K562 (cell line): ENCODE results near the gene KLK3. TPM values are rescaled to one million over a fixed set of nuclear protein-coding genes. Genes with fewer than 3 reads are reported as not detected.

Source experiments
- CHD2 ChIP-seq: IDR thresholded peaks from 2 replicates; pipeline ENCODE4 v1.6.1; 2011; ENCODE audit warnings: low read depth, low read length
- DPF2 ChIP-seq: fragments of 450-650 bp; IDR thresholded peaks from 2 replicates; pipeline ENCODE4 v1.6.1; 2016
- ETV6 ChIP-seq, 3 experiments: fragments of 150-350 bp in 1 of 3; sonication (generic) in 1 of 3; formaldehyde crosslinking in 1 of 3; IDR thresholded peaks; 2 replicates each; pipeline versions ENCODE4 v1.6.1 to v1.8.0; 2014 to 2022; ENCODE audit warnings: borderline replicate concordance in 2 of 3, low read depth in 2 of 3, antibody characterized with exemption in 1 of 3, low read length in 1 of 3, mild to moderate bottlenecking in 1 of 3, missing genetic modification reagents in 1 of 3
- HDAC1 ChIP-seq, 2 experiments: fragments of 450-650 bp; IDR thresholded peaks; 2 replicates each; pipeline ENCODE4 v1.6.1; 2016 to 2017; ENCODE audit warnings: inconsistent platforms in 1 of 2, mild to moderate bottlenecking in 1 of 2, moderate library complexity in 1 of 2
- HMGN3 ChIP-seq: IDR thresholded peaks from 2 replicates; pipeline ENCODE4 v1.6.1; 2011; ENCODE audit warnings: borderline replicate concordance, low read depth, mild to moderate bottlenecking, mixed read lengths, low read length; ENCODE audit not compliant: insufficient read length; ENCODE audit errors: extremely low read depth
- NEUROD1 ChIP-seq: fragments of 150-350 bp; IDR thresholded peaks from 2 replicates; pipeline ENCODE4 v1.6.1; 2014; ENCODE audit warnings: borderline replicate concordance, low read length, low read depth; ENCODE audit not compliant: partially characterized antibody
- POLR2AphosphoS5 ChIP-seq: IDR thresholded peaks from 2 replicates; pipeline ENCODE4 v1.6.1; 2011; ENCODE audit warnings: mild to moderate bottlenecking, low read depth, low read length, moderate library complexity; ENCODE audit not compliant: control insufficient read depth, insufficient read depth
- POU5F1 ChIP-seq: fragments of 150-350 bp; IDR thresholded peaks from 2 replicates; pipeline ENCODE4 v1.6.1; 2014; ENCODE audit warnings: borderline replicate concordance, low read length, low read depth, mild to moderate bottlenecking; ENCODE audit not compliant: partially characterized antibody
- SMARCA5 ChIP-seq: fragments of 450-650 bp; IDR thresholded peaks from 2 replicates; pipeline ENCODE4 v1.6.1; 2016
- ZC3H11A ChIP-seq: IDR thresholded peaks from 2 replicates; pipeline ENCODE4 v1.6.1; 2012; ENCODE audit warnings: low read depth, low read length, improper control_type of control experiment
- ZNF121 ChIP-seq: sonication (generic); formaldehyde crosslinking; conservative IDR thresholded peaks from 2 replicates; pipeline ENCODE4 v1.8.0; 2022; ENCODE audit warnings: missing genetic modification reagents
- ZNF347 ChIP-seq: fragments of 450-650 bp; formaldehyde crosslinking; IDR thresholded peaks from 2 replicates; pipeline ENCODE4 v1.4.0; 2020; ENCODE audit warnings: low read depth, mild to moderate bottlenecking, moderate library complexity
- polyA plus RNA-seq, 8 experiments: library from polyadenylated mRNA; depleted of rRNA in 4 of 8; stranded (reverse) in 5 of 8; unstranded in 3 of 8; fragments of >200 nt; fragmentation: Nextera tagmentation in 2 of 8; fragmentation: Illumina TruSeq in 1 of 8; extraction: Ambion mirVana in 2 of 8; extraction: Trizol in 1 of 8; gene quantifications; 2 replicates each; pipeline versions ENCODE4 v1.2.1 to v1.2.3, GENCODE V29; 2011 to 2014; ENCODE audit warnings: inconsistent platforms in 1 of 8, missing spikeins in 1 of 8
- total RNA-seq, 7 experiments: library from RNA; depleted of rRNA in 6 of 7; stranded (reverse); fragments of >200 nt in 6 of 7; fragmentation: Illumina TruSeq in 2 of 7; extraction: Trizol in 2 of 7; gene quantifications; 2 replicates each; pipeline versions ENCODE4 v1.2.1 to v1.2.3, GENCODE V29; 2011 to 2021; ENCODE audit warnings: low replicate concordance in 1 of 7
- TF ChIP-seq, protein P1 (sequence below): fragments of 250-450 bp; sonication (Bioruptor Pico); IDR thresholded peaks from 2 replicates; pipeline ENCODE4 v1.5.0; 2022; ENCODE audit warnings: mild to moderate bottlenecking
- TF ChIP-seq, protein P2 (sequence below): fragments of 450-650 bp; formaldehyde crosslinking; conservative IDR thresholded peaks from 2 replicates; pipeline ENCODE4 v1.4.0; 2022; ENCODE audit warnings: mild to moderate bottlenecking, missing genetic modification characterization
- TF ChIP-seq, protein P3 (sequence below): fragments of 450-650 bp; IDR thresholded peaks from 2 replicates; pipeline ENCODE4 v1.7.0; 2016; ENCODE audit warnings: borderline replicate concordance
- TF ChIP-seq, protein P4 (sequence below): fragments of 250-450 bp; sonication (Bioruptor Pico); IDR thresholded peaks from 2 replicates; pipeline ENCODE4 v1.8.0; 2022; ENCODE audit warnings: inconsistent platforms, mild to moderate bottlenecking, moderate library complexity, borderline replicate concordance

The KLK3 gene
- total and polyA plus RNA-seq, 9 of the 15 experiments (the other 6 are each of a cell fraction or from before 2014, with no cell fraction given): not detected

DNA sequence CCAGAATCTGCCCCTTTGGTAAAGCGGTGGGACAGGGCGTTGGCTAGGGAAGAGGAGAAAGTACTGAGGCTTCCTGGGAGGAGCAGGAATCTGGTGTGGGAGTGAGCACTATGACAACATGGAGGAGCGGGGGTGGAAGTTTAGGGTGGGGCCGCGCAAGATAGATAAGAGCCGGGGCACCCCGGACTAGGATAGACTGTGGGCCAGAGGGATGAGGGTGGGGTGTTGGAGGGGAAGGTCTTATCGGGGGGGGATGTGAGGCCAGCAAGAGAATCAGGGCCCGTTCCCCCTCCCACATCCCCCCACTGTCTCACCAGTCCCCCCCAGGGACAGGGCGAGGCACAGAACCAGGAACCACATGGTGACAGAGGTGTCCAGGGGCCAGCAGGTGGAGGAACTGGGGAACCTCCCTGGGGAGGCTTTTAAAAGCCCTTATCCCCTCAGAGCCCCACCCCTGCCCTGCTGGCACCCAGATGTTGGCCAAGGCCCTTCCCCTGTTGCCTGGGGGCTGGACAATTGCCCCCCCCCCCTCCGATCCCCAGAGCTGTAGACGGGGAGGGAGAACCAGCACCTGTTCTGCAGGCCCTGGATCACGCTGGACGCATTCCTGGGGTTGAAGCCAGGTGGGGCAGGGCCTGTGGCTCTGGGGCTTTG, 31.2 kb upstream of the KLK3 start, which contains the start of gene KLK1 (continued):
- TF ChIP-seq ZNF121 (CRISPR knock-in tag) (no peak), HDAC1 (IDR thresholded peaks at IDR 0.05) (0 out of 4 replicates have a peak, but pooled peaks of 1 of the 2 experiments have one; percentile 29), POU5F1 (no peak), CHD2 (no peak), DPF2 (peak; percentile 78), ZNF347 (no peak), POLR2AphosphoS5 (no peak), ETV6 (IDR thresholded peaks at IDR 0.05; ENCODE audit: borderline replicate concordance in 1 of 2, low read depth in 2 of 2, low read length in 1 of 2) (no peak), ETV6 (CRISPR knock-in tag; IDR thresholded peaks at IDR 0.05; ENCODE audit: borderline replicate concordance) (no peak), ZC3H11A (no peak), SMARCA5 (no peak), HMGN3 (no peak), NEUROD1 (peak; percentile 51)
- TF ChIP-seq, protein P1, sequence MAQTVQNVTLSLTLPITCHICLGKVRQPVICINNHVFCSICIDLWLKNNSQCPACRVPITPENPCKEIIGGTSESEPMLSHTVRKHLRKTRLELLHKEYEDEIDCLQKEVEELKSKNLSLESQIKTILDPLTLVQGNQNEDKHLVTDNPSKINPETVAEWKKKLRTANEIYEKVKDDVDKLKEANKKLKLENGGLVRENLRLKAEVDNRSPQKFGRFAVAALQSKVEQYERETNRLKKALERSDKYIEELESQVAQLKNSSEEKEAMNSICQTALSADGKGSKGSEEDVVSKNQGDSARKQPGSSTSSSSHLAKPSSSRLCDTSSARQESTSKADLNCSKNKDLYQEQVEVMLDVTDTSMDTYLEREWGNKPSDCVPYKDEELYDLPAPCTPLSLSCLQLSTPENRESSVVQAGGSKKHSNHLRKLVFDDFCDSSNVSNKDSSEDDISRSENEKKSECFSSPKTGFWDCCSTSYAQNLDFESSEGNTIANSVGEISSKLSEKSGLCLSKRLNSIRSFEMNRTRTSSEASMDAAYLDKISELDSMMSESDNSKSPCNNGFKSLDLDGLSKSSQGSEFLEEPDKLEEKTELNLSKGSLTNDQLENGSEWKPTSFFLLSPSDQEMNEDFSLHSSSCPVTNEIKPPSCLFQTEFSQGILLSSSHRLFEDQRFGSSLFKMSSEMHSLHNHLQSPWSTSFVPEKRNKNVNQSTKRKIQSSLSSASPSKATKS: no peak
- TF ChIP-seq, protein P2, sequence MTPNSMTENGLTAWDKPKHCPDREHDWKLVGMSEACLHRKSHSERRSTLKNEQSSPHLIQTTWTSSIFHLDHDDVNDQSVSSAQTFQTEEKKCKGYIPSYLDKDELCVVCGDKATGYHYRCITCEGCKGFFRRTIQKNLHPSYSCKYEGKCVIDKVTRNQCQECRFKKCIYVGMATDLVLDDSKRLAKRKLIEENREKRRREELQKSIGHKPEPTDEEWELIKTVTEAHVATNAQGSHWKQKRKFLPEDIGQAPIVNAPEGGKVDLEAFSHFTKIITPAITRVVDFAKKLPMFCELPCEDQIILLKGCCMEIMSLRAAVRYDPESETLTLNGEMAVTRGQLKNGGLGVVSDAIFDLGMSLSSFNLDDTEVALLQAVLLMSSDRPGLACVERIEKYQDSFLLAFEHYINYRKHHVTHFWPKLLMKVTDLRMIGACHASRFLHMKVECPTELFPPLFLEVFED (CRISPR knock-in tag): no peak
- TF ChIP-seq, protein P3, sequence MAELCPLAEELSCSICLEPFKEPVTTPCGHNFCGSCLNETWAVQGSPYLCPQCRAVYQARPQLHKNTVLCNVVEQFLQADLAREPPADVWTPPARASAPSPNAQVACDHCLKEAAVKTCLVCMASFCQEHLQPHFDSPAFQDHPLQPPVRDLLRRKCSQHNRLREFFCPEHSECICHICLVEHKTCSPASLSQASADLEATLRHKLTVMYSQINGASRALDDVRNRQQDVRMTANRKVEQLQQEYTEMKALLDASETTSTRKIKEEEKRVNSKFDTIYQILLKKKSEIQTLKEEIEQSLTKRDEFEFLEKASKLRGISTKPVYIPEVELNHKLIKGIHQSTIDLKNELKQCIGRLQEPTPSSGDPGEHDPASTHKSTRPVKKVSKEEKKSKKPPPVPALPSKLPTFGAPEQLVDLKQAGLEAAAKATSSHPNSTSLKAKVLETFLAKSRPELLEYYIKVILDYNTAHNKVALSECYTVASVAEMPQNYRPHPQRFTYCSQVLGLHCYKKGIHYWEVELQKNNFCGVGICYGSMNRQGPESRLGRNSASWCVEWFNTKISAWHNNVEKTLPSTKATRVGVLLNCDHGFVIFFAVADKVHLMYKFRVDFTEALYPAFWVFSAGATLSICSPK: no peak
- TF ChIP-seq, protein P4, sequence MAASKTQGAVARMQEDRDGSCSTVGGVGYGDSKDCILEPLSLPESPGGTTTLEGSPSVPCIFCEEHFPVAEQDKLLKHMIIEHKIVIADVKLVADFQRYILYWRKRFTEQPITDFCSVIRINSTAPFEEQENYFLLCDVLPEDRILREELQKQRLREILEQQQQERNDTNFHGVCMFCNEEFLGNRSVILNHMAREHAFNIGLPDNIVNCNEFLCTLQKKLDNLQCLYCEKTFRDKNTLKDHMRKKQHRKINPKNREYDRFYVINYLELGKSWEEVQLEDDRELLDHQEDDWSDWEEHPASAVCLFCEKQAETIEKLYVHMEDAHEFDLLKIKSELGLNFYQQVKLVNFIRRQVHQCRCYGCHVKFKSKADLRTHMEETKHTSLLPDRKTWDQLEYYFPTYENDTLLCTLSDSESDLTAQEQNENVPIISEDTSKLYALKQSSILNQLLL (CRISPR knock-in tag): no peak
